Nucleus accumbens (tissue), 56 donors: Measurements from ENCODE around the gene MSL3B.

ENCODE experiments used
- DNase-seq, 56 donors: peaks; one replicate each; lab custom pipeline; 2025; lab: John Stamatoyannopoulos, UW

Gene MSL3B

DNA sequence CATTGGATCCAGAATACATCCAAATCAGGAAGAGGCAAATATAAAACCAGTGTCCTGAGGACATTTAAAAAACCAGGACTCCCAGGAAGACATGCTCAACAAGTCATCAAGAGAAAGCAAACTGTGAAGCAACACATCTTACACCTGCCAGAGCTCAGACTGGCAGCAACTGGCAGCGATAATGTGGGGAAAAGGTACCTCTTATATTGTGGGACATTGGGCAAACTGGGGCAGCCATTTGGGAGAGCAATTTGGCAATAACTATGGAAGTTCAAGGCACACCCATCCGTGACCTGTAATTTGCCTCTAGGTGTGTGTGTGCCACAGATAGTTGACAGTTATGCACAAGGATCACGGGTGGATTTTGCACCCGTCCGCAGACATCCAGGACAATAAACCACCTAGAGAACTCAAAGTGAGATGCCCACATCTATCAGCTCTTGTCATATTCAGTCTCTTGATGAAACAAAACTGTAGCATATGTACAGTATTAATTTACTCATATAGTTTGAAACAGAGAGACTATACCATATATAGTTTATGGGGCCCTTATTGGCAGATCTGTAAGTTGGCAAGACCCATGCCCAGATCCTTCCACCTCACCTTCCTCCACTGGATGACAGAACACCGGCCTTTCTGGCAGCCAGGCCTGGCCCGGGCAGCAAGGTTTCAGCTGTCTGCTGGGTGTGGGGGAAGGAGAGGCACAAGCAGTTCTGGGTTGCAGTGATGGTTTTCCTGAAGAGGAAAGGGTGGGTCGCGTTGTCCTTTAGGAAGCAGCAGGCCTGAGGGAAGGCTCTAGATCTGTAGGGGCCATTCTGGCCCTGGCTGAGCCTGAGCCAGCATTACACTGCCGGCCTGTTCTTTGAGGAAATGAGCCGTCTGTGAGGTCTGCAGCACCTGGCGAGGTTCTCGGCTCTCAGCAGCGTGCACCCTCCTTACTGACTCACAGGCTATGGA, 32.7 kb downstream of the MSL3B start:
- no peak for DNase-seq

DNA sequence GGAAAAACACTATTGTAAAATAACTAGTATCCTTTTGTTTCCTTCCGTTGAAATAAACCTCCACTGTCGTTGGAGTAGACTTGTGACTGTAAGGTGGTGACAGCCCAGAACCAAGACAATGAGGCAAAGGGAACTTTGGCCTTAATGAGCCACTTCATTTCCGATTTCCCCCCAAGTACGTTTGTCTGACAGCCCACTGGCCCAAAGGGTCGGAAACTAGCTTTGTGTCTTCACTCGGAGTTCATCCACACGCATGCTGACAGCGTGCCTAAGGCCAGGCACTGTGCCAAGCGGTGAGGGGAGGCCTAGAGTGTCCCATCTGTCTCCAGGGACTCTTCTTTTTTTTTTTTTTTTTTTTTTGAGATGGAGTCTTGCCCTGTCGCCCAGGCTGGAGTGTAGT, 34.8 kb downstream of the MSL3B start:
- DNase-seq = no peak

DNA sequence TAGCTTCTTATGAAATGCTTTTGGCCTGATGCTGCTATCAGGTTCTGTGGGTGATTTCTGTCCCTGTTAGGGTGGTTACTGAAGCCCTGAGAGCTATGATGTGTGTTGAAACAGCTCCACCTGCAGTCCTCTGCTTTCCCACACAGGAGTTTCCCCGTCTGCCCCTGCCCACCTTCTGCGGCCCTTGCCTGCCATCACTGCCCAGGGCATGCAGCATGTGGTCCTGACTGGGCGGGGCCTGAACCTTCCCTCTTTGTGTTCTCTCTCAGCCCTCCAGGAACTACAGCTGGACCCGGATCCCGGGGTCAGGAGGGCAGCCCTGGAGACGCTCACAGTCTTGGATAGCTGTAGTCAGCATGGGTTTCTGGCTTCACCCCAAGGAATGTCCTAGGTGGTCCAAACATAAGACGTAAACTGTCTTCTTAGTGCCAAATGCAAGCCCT, 35.3 kb downstream of the MSL3B start:
- peak in 1 of 56 donors; percentile 1 for DNase-seq

DNA sequence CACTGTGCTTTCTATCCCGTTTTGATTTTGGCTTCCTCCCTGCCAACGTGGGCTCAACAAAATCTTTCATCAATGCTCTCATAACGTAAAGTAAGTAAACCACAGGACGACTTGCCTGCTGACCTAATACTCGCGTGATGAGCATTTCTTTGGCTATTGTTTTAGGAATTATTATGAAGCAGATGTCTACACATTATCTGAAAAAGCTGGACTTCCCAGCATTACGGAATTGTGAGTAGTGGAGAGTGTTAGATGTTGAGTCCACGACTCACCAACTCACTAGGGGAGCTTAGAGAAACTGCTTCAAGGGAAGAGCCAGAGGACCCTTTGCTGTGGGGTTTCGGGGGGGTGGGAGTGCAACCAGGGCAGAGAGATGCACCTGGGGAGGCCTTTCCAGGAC, 35.8 kb downstream of the MSL3B start:
- DNase-seq = no peak

DNA sequence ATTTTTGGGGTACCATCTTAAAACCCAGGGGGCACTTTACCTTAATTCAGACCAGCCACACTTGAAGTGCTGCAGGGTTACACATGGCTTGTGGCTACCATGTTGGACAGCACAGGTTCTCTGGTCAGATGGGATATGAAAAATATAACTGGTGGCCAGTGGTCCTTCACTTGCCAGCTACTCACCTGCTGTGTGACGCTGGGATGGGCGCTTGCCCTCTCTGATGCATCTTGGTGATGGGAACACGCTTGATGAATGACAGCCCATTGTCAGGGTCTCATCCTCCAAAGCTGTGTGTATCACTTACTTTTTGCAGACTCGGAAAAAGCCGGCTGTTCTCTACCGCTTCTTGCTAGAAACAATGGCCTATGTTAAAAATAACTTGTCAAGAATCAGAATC, 36.3 kb downstream of the MSL3B start:
- no peak for DNase-seq

DNA sequence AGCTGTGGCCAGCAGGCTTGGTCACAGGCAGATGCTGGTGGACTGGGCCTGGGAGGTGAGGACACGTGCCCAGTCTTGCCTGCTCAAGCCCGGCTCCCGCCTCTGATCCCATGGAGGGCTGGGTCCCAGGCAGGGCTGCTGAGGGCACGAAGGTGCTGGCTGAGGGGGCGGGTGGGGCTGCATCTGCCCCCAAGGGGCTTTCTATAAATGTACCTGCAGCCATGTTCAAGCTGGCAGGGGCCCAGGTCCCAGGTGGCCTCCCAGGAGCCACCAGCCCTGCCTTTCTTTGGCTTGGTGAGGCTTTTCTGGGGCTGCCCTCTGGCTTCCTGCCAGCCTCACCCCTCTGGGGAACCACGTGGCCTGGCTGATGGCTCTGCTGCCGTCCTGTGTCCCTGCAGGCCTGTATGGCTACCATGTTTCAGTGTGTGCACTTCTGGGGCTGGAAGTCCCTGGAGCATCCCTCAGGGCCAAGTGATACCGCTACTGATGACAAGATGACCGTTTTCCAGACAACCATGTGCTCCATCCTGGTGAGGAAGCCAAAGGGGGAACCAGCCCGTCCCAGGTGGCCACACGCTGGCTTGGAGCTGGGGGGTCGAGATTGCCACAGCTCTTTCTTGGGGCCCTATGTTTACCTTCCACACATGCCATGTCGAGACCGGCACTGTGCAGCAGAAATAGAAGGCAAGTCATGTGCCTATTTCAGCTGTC, 37.0 kb downstream of the MSL3B start:
- no peak for DNase-seq

DNA sequence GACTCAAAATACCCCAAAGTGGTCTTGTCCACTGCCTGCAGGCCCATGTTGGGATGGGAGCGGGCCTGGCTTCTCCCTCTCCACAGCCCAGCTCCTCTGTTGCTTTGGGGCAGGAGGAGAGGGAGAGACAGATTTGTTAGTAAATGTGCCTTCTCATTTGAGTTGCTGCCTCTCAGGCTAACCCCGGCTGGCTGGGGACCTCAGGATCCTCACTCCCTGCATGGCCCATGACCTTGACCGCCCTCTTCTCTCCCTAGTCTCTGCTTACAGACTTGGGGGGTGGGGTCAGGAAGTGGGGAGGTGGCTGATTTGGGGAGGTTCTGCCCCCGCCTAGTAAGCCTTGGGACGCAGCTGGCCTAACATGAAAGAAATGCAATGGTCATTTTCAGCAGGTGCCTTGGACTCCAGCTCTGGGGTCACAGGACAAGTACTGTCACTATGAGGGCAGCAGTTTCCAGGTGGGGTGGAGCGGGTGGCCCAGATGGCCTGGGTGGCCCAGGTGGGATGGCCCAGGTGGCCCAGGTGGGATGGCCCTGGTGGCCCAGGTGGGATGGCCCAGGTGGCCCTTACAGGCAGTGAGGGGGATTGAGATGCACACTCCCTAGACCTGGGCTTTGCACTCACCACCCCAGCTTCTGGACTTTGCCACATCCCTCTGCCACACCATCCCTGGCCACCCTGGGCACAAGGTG, 37.9 kb downstream of the MSL3B start:
- DNase-seq = no peak

DNA sequence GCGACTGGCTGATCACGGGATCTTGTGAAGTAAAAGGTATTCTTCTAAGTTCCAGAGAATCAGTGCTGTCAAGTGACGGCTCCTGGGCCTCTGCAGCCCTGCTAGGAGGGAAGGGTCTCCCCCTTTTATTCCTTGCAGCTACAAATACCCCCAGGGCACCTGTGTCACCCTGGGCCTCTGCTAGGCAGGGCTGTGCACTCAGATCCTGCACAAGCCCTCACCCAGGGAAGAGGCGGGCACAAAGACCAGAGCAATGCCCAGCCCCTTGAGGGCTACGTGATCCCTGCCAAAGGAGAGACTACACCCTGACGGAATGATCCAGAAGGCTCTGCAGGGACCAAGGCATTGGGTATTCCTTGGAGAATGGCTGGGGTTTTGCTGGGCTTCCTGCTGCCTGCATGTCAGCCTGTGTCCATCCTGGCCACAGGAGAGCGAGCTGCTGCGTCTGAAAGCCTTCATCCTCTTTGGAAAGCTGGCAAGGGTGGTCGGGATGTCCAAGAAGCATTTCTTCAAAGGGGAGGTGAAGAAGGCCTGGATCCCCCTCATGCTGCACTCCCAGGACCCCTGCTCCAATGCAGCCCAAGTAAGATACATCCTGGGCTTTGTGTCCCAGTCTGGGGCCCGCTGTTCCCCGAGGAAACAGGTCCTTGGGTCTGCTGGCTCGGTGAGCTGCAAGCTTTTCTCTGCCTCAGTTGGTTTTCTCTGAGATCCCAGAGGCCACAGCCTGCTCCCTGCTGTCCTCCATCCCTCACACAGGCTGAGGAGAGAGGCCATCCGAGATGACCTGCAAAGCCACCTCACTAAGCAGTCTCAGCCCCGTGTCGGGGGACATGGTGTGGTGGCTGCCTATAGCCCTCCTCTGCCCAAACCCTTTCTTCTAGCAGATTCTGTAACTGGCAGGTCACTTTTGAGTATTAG, 38.7 kb downstream of the MSL3B start:
- DNase-seq = no peak

DNA sequence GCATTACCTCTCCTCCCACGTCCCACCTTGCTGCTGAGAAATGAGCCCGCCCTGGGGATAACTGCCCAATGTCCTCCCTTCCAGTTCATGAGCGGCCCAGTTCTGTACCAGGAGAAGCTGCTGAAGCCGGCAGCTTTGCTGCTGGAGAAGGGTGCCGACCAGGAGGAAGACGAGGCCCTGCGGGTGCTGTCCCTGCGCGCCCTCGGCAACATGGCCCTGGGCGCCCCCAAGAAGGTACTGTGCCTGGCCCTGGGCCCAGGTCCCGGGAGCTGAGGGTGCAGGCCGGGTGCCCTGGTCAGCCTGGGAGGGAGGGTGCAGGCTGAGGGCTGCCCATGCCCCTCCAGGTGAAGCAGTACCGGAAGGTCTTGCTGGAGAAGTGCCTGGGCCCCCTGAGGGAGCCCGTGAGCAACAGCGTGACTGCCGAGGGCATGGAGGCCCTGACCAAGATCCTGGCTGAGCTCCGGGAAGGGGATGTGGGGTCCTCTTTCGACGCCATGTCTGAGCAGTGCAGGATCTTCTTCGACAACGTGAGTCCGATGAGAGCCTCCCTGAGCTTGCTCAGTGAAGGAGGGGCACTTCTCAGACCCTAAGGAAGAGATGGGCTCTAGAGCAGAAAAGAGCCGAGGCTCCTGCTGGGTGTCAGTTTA, 39.5 kb downstream of the MSL3B start:
- DNase-seq = no peak

DNA sequence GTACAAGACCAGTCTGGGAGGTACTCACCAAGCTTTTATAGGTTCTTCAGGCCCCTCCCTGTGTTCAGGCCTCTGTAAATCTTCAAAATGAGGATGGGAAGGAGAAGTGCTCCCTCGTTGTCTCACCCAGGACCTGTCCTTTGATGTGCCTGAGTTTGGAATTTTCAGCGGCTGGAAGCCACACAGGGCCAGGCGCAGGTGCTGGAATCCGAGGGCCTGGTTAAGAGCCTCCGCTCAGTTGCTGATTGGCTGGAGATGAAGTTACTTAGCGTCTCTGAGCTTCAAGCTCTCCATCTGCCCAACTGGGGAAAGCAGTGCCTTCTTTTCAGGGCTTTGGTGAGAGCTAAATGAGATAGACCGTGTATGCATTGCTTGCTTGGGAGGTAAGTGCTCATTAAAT, 43.8 kb downstream of the MSL3B start:
- DNase-seq = no peak

DNA sequence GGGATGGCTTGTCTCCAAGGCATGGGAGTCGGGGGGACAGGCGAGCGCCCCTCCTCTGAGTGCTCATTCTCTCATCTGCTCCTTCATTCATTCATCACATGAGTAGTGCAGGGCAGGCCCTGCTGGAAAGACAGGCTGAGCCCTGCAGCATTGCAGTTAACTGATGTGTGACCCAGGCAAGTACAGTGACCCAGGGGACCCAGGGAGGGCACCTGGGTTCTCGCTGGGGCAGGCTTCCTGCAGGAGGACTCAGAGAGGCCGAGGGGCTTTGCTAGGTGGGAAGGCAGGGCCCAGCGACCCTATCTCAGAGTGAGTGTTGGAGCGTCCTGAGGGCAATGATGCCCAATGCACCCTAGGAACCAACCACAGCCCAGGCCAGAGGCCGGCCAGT, 44.5 kb downstream of the MSL3B start:
- DNase-seq = no peak

DNA sequence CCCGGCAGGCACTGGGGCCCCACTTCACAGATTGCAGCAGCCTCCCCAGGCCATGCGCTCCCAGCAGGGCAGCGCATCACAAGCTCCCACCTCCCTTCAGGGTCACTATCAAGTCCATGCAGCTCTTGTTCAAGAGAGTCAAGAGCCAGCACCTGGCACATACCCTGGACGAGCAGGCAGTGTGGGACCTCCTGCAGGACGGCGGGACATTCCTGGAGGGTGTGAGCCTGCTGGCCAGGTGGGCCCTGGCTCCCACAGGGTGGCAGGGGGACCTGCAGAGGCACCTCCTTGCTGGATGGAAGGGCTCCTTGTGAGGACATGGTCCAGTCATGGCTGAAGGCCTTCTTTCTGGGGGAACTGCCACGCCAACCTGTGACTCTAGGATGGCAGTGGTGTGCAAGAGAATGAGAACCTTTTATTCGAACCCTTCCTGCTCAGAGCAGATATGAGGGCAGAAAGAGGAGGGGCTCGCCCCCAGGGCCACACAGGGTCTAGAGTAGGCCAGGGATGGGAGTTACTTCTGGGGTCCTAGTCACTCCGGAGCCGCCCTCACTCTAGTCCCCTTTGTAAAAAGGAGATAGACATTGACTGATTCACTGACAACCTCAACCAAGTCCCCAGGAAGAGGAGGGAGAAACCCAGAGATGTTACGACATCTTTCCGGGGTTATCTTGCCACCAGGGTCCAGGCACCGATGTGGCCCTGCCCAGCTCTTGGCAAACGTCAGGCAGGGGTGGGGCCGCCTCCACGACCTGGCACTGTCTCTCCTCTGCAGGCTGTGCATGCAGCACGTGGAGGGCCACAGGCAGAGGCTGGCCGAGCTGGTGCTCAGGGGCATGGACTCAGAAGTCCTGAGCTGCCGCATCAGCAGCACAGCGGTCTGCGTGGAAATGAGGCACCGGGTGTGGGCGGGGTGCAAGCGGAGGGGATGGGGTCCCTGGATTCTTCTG, 45.1 kb downstream of the MSL3B start:
- DNase-seq = no peak

DNA sequence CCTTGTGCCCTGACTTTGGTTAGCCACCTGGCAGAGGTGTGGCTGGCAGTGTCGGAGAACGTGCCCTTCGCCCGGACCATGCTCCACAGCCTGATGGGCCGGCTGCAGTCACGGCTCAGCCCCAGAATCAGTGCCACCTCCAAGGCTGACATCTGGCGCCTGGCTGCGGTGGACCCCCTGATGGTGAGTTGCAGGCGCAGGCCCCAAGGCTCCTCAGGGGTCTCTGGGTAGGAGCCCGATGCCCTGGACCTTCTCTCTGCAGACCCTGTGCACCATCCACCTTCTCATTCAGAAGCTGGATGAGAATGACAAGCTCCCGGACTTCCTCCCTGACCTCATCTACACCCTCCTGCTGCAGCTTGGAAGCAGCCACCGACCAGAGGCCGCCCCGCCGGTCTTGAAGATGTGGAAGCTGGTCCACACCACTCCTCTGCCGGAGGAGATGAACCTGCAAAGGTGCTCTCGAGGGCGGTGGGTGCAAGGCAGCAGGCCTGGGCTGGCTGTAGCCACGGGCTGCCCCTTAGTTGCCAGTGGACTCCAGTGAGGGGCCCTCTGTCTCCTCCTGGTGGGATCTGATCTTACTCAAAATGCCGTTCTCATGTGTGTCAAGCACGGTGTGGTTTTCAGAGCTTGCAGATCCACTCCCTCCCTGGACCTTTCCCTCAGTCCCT, 46.0 kb downstream of the MSL3B start:
- no peak for DNase-seq

DNA sequence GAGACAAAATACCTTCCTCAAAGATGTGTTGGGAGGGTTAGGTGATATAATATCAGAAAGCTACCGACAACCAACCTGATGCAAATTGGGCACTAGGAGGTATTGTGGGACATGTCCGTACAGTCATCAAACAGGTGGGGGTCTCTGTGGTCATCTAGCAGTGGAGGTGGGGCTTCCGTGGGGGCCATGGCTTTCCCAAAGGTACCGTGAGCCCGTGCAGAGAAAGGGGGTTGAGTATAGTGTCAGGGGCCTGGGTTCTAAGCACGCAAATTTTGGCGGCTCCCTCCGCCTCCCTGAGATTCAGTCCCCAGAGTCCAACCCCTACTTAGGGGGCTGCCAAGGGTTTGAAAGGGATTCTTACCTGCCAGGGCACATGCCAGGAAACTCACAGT, 46.5 kb downstream of the MSL3B start:
- no peak for DNase-seq

DNA sequence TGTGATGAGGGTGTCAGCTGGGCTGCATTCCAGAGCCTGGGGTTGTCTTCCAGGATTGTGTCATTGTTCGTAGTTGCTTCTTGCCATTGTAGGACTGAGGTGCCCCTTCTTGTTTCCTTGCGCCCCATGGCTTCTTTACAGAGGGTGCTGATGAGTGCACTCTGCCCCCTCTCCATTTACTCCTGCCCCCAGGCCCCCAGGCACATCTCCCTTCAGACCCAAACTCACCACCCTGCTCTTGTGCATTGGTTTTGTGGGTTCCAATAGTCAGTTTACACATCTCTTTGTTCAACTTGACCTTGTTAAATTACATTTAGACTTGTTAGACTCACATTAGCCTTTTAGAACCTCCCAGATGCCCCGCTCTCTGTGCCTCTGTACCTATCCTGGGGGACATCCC, 47.0 kb downstream of the MSL3B start:
- no peak for DNase-seq

DNA sequence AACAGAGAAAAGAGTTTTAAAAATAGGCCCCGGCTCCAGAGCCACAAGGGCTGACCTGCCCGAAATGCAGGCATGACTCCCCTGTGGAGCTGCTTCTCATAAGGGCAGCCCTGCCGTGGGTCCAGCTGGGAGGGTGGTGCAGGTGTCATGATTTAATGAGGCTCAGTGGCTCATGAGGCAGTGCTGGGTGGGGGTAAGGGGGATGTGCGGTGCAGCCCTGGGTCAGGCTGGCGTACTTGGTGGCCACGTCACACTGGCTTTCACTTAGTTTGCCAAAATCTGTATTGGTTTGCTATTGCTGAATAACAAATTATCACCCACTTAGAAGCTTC, 47.4 kb downstream of the MSL3B start:
- DNase-seq = no peak

DNA sequence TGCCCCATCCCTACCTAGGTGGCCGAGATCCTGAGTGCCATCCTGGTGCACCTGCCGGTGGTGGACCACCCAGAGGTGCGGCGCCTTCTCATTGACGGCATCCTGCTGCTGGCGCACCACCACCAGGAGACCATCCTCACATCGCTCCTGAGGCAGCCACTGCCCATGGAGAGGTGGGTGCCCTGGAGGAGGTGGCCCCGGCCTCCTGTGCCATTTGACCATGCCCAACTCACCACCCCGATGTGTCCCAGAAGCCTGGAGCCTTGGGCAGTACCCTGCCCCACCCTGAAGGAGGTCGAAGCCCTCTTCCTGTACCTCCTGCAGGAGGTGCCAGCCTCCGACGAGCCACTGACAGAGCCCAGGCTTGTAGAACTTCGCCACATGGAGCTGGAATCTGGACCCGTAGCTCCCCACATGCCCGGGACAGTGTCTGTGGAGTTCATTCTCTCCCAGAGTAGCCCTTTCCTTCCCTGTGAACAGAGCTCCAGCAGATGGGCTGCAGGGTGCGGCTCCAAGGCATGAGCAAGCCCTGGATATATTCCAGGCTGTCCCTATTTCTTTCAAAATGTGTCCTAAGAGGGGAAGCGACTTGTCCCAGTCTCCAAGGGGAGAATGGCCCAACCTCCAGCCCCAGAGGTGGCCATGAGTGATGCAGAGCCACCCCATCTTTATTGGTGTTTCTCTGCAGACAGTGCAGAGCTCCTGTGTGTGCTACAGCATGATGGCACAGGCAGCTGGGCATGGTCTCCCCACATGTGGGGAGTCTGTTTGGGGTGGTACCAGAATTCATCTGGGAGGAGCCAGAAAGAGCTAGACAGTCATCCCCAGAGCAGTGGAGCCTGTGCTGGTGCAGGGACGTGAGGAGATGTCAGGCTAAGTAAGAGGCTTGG, 48.1 kb downstream of the MSL3B start:
- no peak for DNase-seq
